Left renal cortex interstitium (tissue), 4 donors: ENCODE measurements around the gene TUBGCP6. TPM values are rescaled to one million over a fixed set of nuclear protein-coding genes. Genes with fewer than 3 reads are reported as not detected.

ENCODE experiments used
- DNase-seq, 4 donors: peaks; one replicate each; pipeline ENCODE4 v3.0.0-alpha.2; 2013; ENCODE audit warnings: low read depth in 4 of 4, low spot score in 2 of 4, missing footprints in 1 of 4
- polyA plus RNA-seq, 4 donors: library from polyadenylated mRNA; unstranded; fragments of 120-200 nt; gene quantifications; one replicate each; pipeline ENCODE4 v1.2.1, GENCODE V29; 2013; ENCODE audit not compliant: insufficient read length in 4 of 4

Gene TUBGCP6
- polyA plus RNA-seq, 4 donors: 25.1 to 54.9 (median 40.5) TPM

- DNase-seq: no peak
These were observed 43.4 kb downstream of the TUBGCP6 start for GRCh38 chr22:50201191-50202129.

- peak in 2 of 4 donors; percentile 79 to 80 for DNase-seq
These were observed 44.2 kb downstream of the TUBGCP6 start, which contains the start of gene SELENOO for GRCh38 chr22:50200461-50201190. Gene SELENOO (plus strand): TSS chr22:50201011. CDS start chr22:50201037, 26 bp downstream.

GRCh38 chr22:50199829-50200460 is 44.9 kb downstream of the TUBGCP6 start:
- no peak for DNase-seq

GRCh38 chr22:50199251-50199721 is 45.5 kb downstream of the TUBGCP6 start:
- DNase-seq: no peak

- no peak for DNase-seq
These were observed 46.2 kb downstream of the TUBGCP6 start for GRCh38 chr22:50198624-50199017.

GRCh38 chr22:50197856-50198623 is 46.8 kb downstream of the TUBGCP6 start:
- DNase-seq: no peak

GRCh38 chr22:50197000-50197800 is 47.6 kb downstream of the TUBGCP6 start:
- DNase-seq: no peak

- DNase-seq: no peak
These were observed 48.6 kb downstream of the TUBGCP6 start for GRCh38 chr22:50196256-50196655.

GRCh38 chr22:50194037-50194805 is 50.6 kb downstream of the TUBGCP6 start:
- DNase-seq: no peak

GRCh38 chr22:50193621-50194020 is 51.2 kb downstream of the TUBGCP6 start:
- DNase-seq: no peak

GRCh38 chr22:50192436-50193204 is 52.2 kb downstream of the TUBGCP6 start:
- no peak for DNase-seq

GRCh38 chr22:50190941-50191741 is 53.7 kb downstream of the TUBGCP6 start:
- DNase-seq: no peak

GRCh38 chr22:50190182-50190940 is 54.5 kb downstream of the TUBGCP6 start:
- DNase-seq: no peak

- no peak for DNase-seq
These were observed 55.0 kb downstream of the TUBGCP6 start for GRCh38 chr22:50189849-50190181.

- no peak for DNase-seq
These were observed 55.5 kb downstream of the TUBGCP6 start for GRCh38 chr22:50189184-50189848.

- no peak for DNase-seq
These were observed 56.5 kb downstream of the TUBGCP6 start for GRCh38 chr22:50188356-50188755.
